HepG2 (cell line): ENCODE measurements around the gene TMBIM4. TPM values are rescaled to one million over a fixed set of nuclear protein-coding genes. Genes with fewer than 3 reads are reported as not detected.

ENCODE experiments used
- ATF1 ChIP-seq: IDR thresholded peaks from 2 replicates; pipeline ENCODE4 v1.6.1; 2016; ENCODE audit warnings: mild to moderate bottlenecking, control low read depth
- ATF2 ChIP-seq: sonication (generic); formaldehyde crosslinking; IDR thresholded peaks from 2 replicates; pipeline ENCODE4 v1.4.0; 2020; ENCODE audit warnings: missing genetic modification reagents
- CEBPG ChIP-seq: IDR thresholded peaks from 2 replicates; pipeline ENCODE4 v1.6.1; 2016
- FOSL1 ChIP-seq: sonication (generic); formaldehyde crosslinking; IDR thresholded peaks from 2 replicates; pipeline ENCODE4 v1.9.0; 2021; ENCODE audit warnings: missing genetic modification reagents, borderline replicate concordance
- MYPOP ChIP-seq: sonication (generic); formaldehyde crosslinking; IDR thresholded peaks from 2 replicates; pipeline ENCODE4 v1.8.1; 2023; ENCODE audit warnings: mild to moderate bottlenecking, moderate library complexity, missing genetic modification reagents
- NFIB ChIP-seq: sonication (generic); formaldehyde crosslinking; IDR thresholded peaks from 2 replicates; pipeline ENCODE4 v1.9.0; 2021; ENCODE audit warnings: missing genetic modification reagents, mild to moderate bottlenecking, borderline replicate concordance
- PTBP1 ChIP-seq: fragments of 200-400 bp; formaldehyde crosslinking; IDR thresholded peaks from 2 replicates; pipeline ENCODE4 v1.6.1; 2018; ENCODE audit warnings: low read length, low read depth; ENCODE audit not compliant: poor library complexity, severe bottlenecking
- SKI ChIP-seq: fragments of 450-650 bp; IDR thresholded peaks from one replicate; pipeline ENCODE4 v1.6.1; 2018; ENCODE audit warnings: mild to moderate bottlenecking; ENCODE audit not compliant: partially characterized antibody
- SMAD1 ChIP-seq: sonication (generic); formaldehyde crosslinking; IDR thresholded peaks from 2 replicates; pipeline ENCODE4 v1.4.0; 2020; ENCODE audit warnings: missing genetic modification reagents, low read depth, mild to moderate bottlenecking, borderline replicate concordance
- ZEB1 ChIP-seq: IDR thresholded peaks from 2 replicates; pipeline ENCODE4 v1.6.1; 2012; ENCODE audit warnings: mild to moderate bottlenecking, low read depth, inconsistent platforms; ENCODE audit not compliant: insufficient replicate concordance
- ZNF138 ChIP-seq: sonication (generic); formaldehyde crosslinking; IDR thresholded peaks from 2 replicates; pipeline ENCODE4 v1.5.0; 2020; ENCODE audit warnings: mild to moderate bottlenecking, low read depth, missing genetic modification reagents
- ZNF543 ChIP-seq: sonication (generic); formaldehyde crosslinking; IDR thresholded peaks from 2 replicates; pipeline ENCODE4 v1.4.0; 2020; ENCODE audit warnings: mild to moderate bottlenecking, missing genetic modification reagents
- ZNF570 ChIP-seq: sonication (generic); formaldehyde crosslinking; IDR thresholded peaks from 2 replicates; pipeline ENCODE4 v1.4.0; 2020; ENCODE audit warnings: mild to moderate bottlenecking, missing genetic modification reagents, borderline replicate concordance
- ZNF614 ChIP-seq: IDR thresholded peaks from 2 replicates; pipeline ENCODE4 v1.6.1; 2018; ENCODE audit warnings: missing biosample characterization, missing genetic modification reagents, inconsistent platforms, borderline replicate concordance
- ZNF713 ChIP-seq: sonication (generic); formaldehyde crosslinking; IDR thresholded peaks from 2 replicates; pipeline ENCODE4 v1.4.0; 2020; ENCODE audit warnings: mild to moderate bottlenecking, missing genetic modification reagents
- ZNF766 ChIP-seq: sonication (generic); formaldehyde crosslinking; IDR thresholded peaks from 2 replicates; pipeline ENCODE4 v1.5.0; 2020; ENCODE audit warnings: missing genetic modification reagents, borderline replicate concordance
- ZNF776 ChIP-seq: sonication (generic); formaldehyde crosslinking; IDR thresholded peaks from 2 replicates; pipeline ENCODE4 v1.4.0; 2020; ENCODE audit warnings: mild to moderate bottlenecking, missing genetic modification reagents
- ZNF883 ChIP-seq: sonication (generic); formaldehyde crosslinking; IDR thresholded peaks from 2 replicates; pipeline ENCODE4 v1.5.1; 2020; ENCODE audit warnings: mild to moderate bottlenecking, missing genetic modification reagents; ENCODE audit errors: not compliant biosample characterization
- ZSCAN29 ChIP-seq: sonication (generic); formaldehyde crosslinking; conservative IDR thresholded peaks from 2 replicates; pipeline ENCODE4 v1.4.0; 2020; ENCODE audit warnings: mild to moderate bottlenecking, missing genetic modification reagents
- ZSCAN31 ChIP-seq: sonication (generic); formaldehyde crosslinking; IDR thresholded peaks from 2 replicates; pipeline ENCODE4 v1.5.0; 2020; ENCODE audit warnings: low read depth, mild to moderate bottlenecking, missing genetic modification reagents
- polyA plus RNA-seq, 8 experiments: library from polyadenylated mRNA; depleted of rRNA in 3 of 8; stranded (reverse) in 7 of 8; unstranded in 1 of 8; fragments of >200 nt; fragmentation: Illumina TruSeq in 4 of 8; extraction: Trizol in 4 of 8; gene quantifications; 2 replicates each; pipeline versions ENCODE4 v1.2.1 to v1.2.3, GENCODE V29; 2011 to 2016; ENCODE audit warnings: low read depth in 4 of 8, missing spikeins in 1 of 8, mixed read lengths in 1 of 8; ENCODE audit not compliant: insufficient read depth in 1 of 8
- total RNA-seq, 5 experiments: library from RNA; depleted of rRNA; stranded (reverse); fragments of >200 nt; fragmentation: Illumina TruSeq; extraction: Trizol; gene quantifications; 2 replicates each; pipeline ENCODE4 v1.2.3, GENCODE V29; 2016; ENCODE audit warnings: low read depth in 1 of 5
- TF ChIP-seq, protein P1 (sequence below): IDR thresholded peaks from 2 replicates; pipeline ENCODE4 v1.6.1; 2012; ENCODE audit warnings: inconsistent platforms
- TF ChIP-seq, protein P2 (sequence below): sonication (generic); formaldehyde crosslinking; IDR thresholded peaks from 2 replicates; pipeline ENCODE4 v1.4.0; 2020; ENCODE audit warnings: mild to moderate bottlenecking, missing genetic modification reagents

The TMBIM4 gene
- total and polyA plus RNA-seq, 2 of the 13 experiments (the other 11 are each of a cell fraction or from before 2014, with no cell fraction given): 60.5 to 67.7 TPM

DNA sequence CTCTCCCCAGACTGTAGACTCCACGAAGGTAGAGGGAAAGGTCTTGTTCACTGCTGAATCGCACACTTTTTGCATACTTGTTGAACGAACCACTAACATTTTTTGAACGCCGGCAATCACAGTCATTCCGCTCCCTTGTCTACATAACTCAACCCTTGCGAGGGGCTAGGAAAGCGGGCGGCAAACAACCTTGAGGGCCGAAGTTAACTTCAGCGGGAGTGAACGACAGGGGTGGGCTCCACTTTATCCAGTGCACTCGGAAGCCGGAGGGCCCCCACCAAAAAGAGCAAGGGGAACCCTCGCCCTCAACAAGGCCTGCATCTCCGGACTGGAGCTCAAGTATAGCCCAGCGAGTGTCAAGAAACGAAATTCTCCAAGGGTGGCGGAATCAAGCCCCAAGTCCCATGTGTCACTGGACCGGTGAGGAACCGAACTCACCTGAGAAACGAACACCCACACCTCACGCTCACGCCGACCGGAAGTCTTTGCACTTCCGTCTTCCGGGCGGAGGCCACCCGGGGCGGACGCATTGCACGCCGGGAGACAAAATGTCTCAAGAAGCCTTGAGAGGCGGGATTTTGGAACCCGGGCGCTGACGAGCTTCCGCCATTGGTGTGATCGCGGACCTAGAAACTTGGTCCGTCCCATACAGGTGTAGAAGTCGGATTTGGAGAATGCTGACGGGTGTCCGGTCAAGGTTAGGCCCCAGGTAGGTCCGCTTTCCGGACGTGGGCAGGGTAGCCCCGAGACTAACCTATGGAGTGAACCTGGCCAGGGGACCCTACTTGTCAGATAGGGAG is 39.3 kb downstream of the TMBIM4 start, which contains the start of gene LLPH (continued):
- no peak; the same call in 1 of the 2 replicates for TF ChIP-seq ATF2 (CRISPR knock-in tag)
- no peak for TF ChIP-seq ZNF713 (CRISPR knock-in tag)
- TF ChIP-seq, protein P1, sequence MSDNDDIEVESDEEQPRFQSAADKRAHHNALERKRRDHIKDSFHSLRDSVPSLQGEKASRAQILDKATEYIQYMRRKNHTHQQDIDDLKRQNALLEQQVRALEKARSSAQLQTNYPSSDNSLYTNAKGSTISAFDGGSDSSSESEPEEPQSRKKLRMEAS: peak; percentile 88
- no peak for TF ChIP-seq PTBP1
- no peak; the same call in 1 of the 2 replicates for TF ChIP-seq ZNF766 (CRISPR knock-in tag)
- 0 out of 2 replicates have a peak, but pooled peaks have one; percentile 60 for TF ChIP-seq ZSCAN29 (CRISPR knock-in tag)
- no peak for TF ChIP-seq ZNF570 (CRISPR knock-in tag)
- TF ChIP-seq NFIB: no peak
- TF ChIP-seq ATF1 (CRISPR knock-in tag): no peak; the same call in 1 of the 2 replicates
- TF ChIP-seq, protein P2, sequence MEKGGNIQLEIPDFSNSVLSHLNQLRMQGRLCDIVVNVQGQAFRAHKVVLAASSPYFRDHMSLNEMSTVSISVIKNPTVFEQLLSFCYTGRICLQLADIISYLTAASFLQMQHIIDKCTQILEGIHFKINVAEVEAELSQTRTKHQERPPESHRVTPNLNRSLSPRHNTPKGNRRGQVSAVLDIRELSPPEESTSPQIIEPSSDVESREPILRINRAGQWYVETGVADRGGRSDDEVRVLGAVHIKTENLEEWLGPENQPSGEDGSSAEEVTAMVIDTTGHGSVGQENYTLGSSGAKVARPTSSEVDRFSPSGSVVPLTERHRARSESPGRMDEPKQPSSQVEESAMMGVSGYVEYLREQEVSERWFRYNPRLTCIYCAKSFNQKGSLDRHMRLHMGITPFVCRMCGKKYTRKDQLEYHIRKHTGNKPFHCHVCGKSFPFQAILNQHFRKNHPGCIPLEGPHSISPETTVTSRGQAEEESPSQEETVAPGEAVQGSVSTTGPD: no peak
- TF ChIP-seq ZNF543: peak; percentile 47; the same call in 1 of the 2 replicates
- TF ChIP-seq ZSCAN31 (CRISPR knock-in tag): peak; percentile 62
- TF ChIP-seq MYPOP (CRISPR knock-in tag): peak; percentile 46; the same call in 1 of the 2 replicates
- TF ChIP-seq ZNF138 (CRISPR knock-in tag): no peak
- no peak for TF ChIP-seq SKI
- no peak for TF ChIP-seq FOSL1 (CRISPR knock-in tag)
- TF ChIP-seq ZNF776 (CRISPR knock-in tag): no peak
- peak; percentile 73 for TF ChIP-seq ZEB1
- no peak for TF ChIP-seq SMAD1 (CRISPR knock-in tag)
- TF ChIP-seq ZNF883 (CRISPR knock-in tag): no peak
- peak; percentile 38 for TF ChIP-seq CEBPG
- TF ChIP-seq ZNF614: 0 out of 2 replicates have a peak, but pooled peaks have one; percentile 54
